Hepatocyte (in vitro differentiated cells): ENCODE results near the gene BCL11A. TPM values are rescaled to one million over a fixed set of nuclear protein-coding genes. Genes with fewer than 3 reads are reported as not detected.

ENCODE experiments used
- DNase-seq: peaks from one replicate; pipeline ENCODE4 v3.0.0-alpha.2; 2016; ENCODE audit warnings: low spot score
- H2AFZ ChIP-seq: fragments of 200-600 bp; sonication (generic); 2 replicates; pipeline ENCODE4 v1.6.0; 2016; ENCODE audit warnings: antibody characterized with exemption, mild to moderate bottlenecking
- H3K27ac ChIP-seq: fragments of 200-600 bp; sonication (generic); 2 replicates; pipeline ENCODE4 v1.5.1; 2016; ENCODE audit warnings: mild to moderate bottlenecking
- H3K27me3 ChIP-seq: fragments of 200-600 bp; sonication (generic); 2 replicates; pipeline ENCODE4 v1.6.1; 2016
- H3K36me3 ChIP-seq: fragments of 200-600 bp; sonication (generic); replicated peaks from 2 replicates; pipeline ENCODE4 v1.5.1; 2016; ENCODE audit warnings: low read depth; ENCODE audit not compliant: insufficient read depth
- H3K4me1 ChIP-seq: fragments of 200-600 bp; sonication (generic); 2 replicates; pipeline ENCODE4 v1.5.1; 2016; ENCODE audit warnings: mild to moderate bottlenecking, moderate library complexity; ENCODE audit not compliant: insufficient read depth
- H3K4me2 ChIP-seq: fragments of 200-600 bp; sonication (generic); 2 replicates; pipeline ENCODE4 v1.6.0; 2016
- H3K4me3 ChIP-seq: fragments of 200-600 bp; sonication (generic); 2 replicates; pipeline ENCODE4 v1.5.1; 2016; ENCODE audit warnings: mild to moderate bottlenecking
- H3K79me2 ChIP-seq: fragments of 200-600 bp; sonication (generic); 2 replicates; pipeline ENCODE4 v1.6.0; 2017; ENCODE audit warnings: mild to moderate bottlenecking
- H3K9me2 ChIP-seq: fragments of 200-600 bp; sonication (generic); replicated peaks from 2 replicates; pipeline ENCODE4 v1.6.0; 2017; ENCODE audit warnings: mild to moderate bottlenecking; ENCODE audit not compliant: insufficient read depth
- H3K9me3 ChIP-seq: fragments of 200-600 bp; sonication (generic); 2 replicates; pipeline ENCODE4 v1.5.1; 2016; ENCODE audit warnings: low read depth, mild to moderate bottlenecking
- H4K20me1 ChIP-seq: fragments of 200-600 bp; sonication (generic); 2 replicates; pipeline ENCODE4 v1.6.0; 2016; ENCODE audit warnings: mild to moderate bottlenecking; ENCODE audit not compliant: insufficient read depth, poor library complexity, severe bottlenecking
- CTCF ChIP-seq: fragments of 200-600 bp; sonication (generic); IDR thresholded peaks from 2 replicates; pipeline ENCODE4 v1.5.1; 2016; ENCODE audit warnings: antibody characterized with exemption, mild to moderate bottlenecking; ENCODE audit not compliant: poor library complexity
- EZH2 ChIP-seq: fragments of 200-600 bp; sonication (generic); IDR thresholded peaks from 2 replicates; pipeline ENCODE4 v1.6.1; 2016; ENCODE audit warnings: antibody characterized with exemption, mild to moderate bottlenecking, borderline replicate concordance
- EZH2phosphoT487 ChIP-seq: fragments of 200-600 bp; sonication (generic); IDR thresholded peaks from one replicate; pipeline ENCODE4 v1.6.1; 2018; ENCODE audit warnings: antibody characterized with exemption, mild to moderate bottlenecking, low read depth, moderate library complexity; ENCODE audit not compliant: unreplicated experiment, severe bottlenecking
- WGBS: methylation state at CpG from one replicate; pipeline ENCODE4 v1.1.6; 2016; ENCODE audit warnings: low lambda C conversion rate; ENCODE audit errors: missing lambda C conversion rate; 5-methylcytosine and 5-hydroxymethylcytosine counted together
- polyA plus RNA-seq: library from polyadenylated mRNA; unstranded; fragments of >200 nt; fragmentation: Nextera tagmentation; extraction: Ambion mirVana; gene quantifications from 2 replicates; pipeline ENCODE4 v1.2.1, GENCODE V29; 2016
- total RNA-seq: library from RNA; depleted of rRNA; stranded (reverse); fragments of >200 nt; gene quantifications from 2 replicates; pipeline ENCODE4 v1.2.3, GENCODE V29; 2014

BCL11A gene
- total and polyA plus RNA-seq, 2 experiments from 2014 or later = 14.4 to 22.6 TPM

GRCh38 chr2:60476206-60476954 lies 77.1 kb downstream of the BCL11A start:
- Histone ChIP-seq H3K27ac (no peak overlapping the region), H3K4me1 (peaks cover 61% of the 10 kb centered on the region), H3K79me2 (peaks cover 94% of the 10 kb centered on the region), H3K9me2 (no peaks in the 10 kb centered on the region), H2AFZ (no peak overlapping the region), H3K27me3 (no peaks in the 10 kb centered on the region), H3K9me3 (no peaks in the 10 kb centered on the region), H3K4me3 (no peak overlapping the region), H3K36me3 (no peaks in the 10 kb centered on the region), H4K20me1 (peaks cover 5% of the 10 kb centered on the region), H3K4me2 (no peak overlapping the region)
- TF ChIP-seq EZH2 (no peak), CTCF (no peak), EZH2phosphoT487 (no peak)
- no peak for DNase-seq
- 87% methylated on average over 2 of the region's 2 CpGs for WGBS

DNA sequence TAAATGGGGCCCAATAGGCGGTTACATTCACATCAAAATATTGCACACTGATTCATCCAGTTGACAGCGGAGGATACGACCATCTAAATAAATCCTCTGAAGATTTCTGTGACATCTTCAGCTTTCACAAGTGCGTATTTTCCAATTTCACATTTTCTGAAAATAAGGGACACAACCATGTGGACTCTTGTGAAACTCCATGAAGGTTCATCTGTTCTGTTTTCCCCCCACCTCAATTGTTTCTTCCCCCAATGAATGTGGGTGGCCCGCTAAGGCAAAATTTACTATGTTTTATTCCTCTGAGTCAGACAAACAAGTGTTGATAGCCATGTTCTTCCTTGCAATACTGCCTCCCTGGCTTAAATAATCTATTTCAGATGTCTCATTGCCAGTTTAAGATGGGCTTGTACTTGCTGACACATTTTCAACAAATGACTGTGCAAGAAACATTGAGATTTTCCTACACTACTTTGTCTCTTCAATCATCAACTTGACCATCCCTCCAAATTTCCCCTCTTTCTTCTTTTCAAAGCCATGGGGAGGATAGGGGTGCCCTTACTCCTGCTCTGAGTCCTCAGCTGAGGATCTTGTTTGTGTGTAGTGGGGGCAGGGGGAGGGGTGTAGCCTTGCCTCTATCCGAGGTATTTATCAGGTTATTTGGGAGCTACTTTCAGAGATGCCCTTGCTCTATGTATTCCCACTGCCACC lies 78.2 kb downstream of the BCL11A start:
- WGBS = 90% methylated on average over 6 of the region's 6 CpGs
- TF ChIP-seq CTCF (no peak), EZH2 (no peak), EZH2phosphoT487 (no peak)
- Histone ChIP-seq H4K20me1 (peaks cover 5% of the 10 kb centered on the region), H3K27ac (no peak overlapping the region), H2AFZ (no peak overlapping the region), H3K4me1 (peaks cover 53% of the 10 kb centered on the region), H3K9me2 (no peaks in the 10 kb centered on the region), H3K4me2 (no peak overlapping the region), H3K9me3 (no peaks in the 10 kb centered on the region), H3K79me2 (peaks cover 97% of the 10 kb centered on the region), H3K27me3 (no peaks in the 10 kb centered on the region), H3K36me3 (no peaks in the 10 kb centered on the region), H3K4me3 (no peak overlapping the region)
- no peak for DNase-seq

GRCh38 chr2:60474301-60474700 lies 79.2 kb downstream of the BCL11A start:
- H3K4me2 ChIP-seq = no peak overlapping the region
- H3K79me2 ChIP-seq = peaks cover 100% of the 10 kb centered on the region
- H3K9me3 ChIP-seq = no peaks in the 10 kb centered on the region
- H4K20me1 ChIP-seq = peaks cover 5% of the 10 kb centered on the region
- TF ChIP-seq EZH2phosphoT487 = no peak
- TF ChIP-seq CTCF = no peak
- no peak for TF ChIP-seq EZH2
- H3K27ac ChIP-seq = no peak overlapping the region
- H3K4me1 ChIP-seq = peaks cover 46% of the 10 kb centered on the region
- no peak overlapping the region for H2AFZ ChIP-seq
- no peak overlapping the region for H3K4me3 ChIP-seq
- no peaks in the 10 kb centered on the region for H3K36me3 ChIP-seq
- 54% methylated on average over 2 of the region's 2 CpGs for WGBS
- no peak for DNase-seq
- H3K27me3 ChIP-seq = no peaks in the 10 kb centered on the region
- H3K9me2 ChIP-seq = no peaks in the 10 kb centered on the region
